ENCODE measurements around the gene MFAP5. TPM values are rescaled to one million over a fixed set of nuclear protein-coding genes. Genes with fewer than 3 reads are reported as not detected.
"Not testable (repeated sequence)": the region's sequence is repeated elsewhere in the genome, so short reads cannot be mapped to it uniquely, and the experiment has no call there.

MFAP5 gene
- total RNA-seq, 1 experiment from 2014 or later: 0.42 TPM

GRCh38 chr12:8628731-8629130 lies 33.9 kb downstream of the MFAP5 start:
- H3K27me3 ChIP-seq (ENCODE audit: control insufficient read depth, insufficient read depth, low read length): no peaks in the 10 kb centered on the region
- no peak overlapping the region for H3K4me3 ChIP-seq (ENCODE audit: insufficient read depth, low read depth, low read length)
- H3K36me3 ChIP-seq (replicated peaks; ENCODE audit: control insufficient read depth, insufficient read depth, low read length): no peaks in the 10 kb centered on the region
- DNase-seq: no peak

GRCh38 chr12:8624750-8625149 lies 37.9 kb downstream of the MFAP5 start:
- not testable (repeated sequence) for H3K4me3 ChIP-seq (ENCODE audit: insufficient read depth, low read depth, low read length); DNase-seq; H3K36me3 ChIP-seq (replicated peaks; ENCODE audit: control insufficient read depth, insufficient read depth, low read length); H3K27me3 ChIP-seq (ENCODE audit: control insufficient read depth, insufficient read depth, low read length)

- Histone ChIP-seq H3K27me3 (ENCODE audit: control insufficient read depth, insufficient read depth, low read length) (no peaks in the 10 kb centered on the region), H3K4me3 (ENCODE audit: insufficient read depth, low read depth, low read length) (no peak overlapping the region), H3K36me3 (replicated peaks; ENCODE audit: control insufficient read depth, insufficient read depth, low read length) (no peaks in the 10 kb centered on the region)
- no peak for DNase-seq
These were observed 40.0 kb downstream of the MFAP5 start for GRCh38 chr12:8622646-8623045.

- no peaks in the 10 kb centered on the region for H3K36me3 ChIP-seq (replicated peaks; ENCODE audit: control insufficient read depth, insufficient read depth, low read length)
- no peak overlapping the region for H3K4me3 ChIP-seq (ENCODE audit: insufficient read depth, low read depth, low read length)
- no peak for DNase-seq
- no peaks in the 10 kb centered on the region for H3K27me3 ChIP-seq (ENCODE audit: control insufficient read depth, insufficient read depth, low read length)
These were observed 47.4 kb downstream of the MFAP5 start for GRCh38 chr12:8615206-8615605.

GRCh38 chr12:8613881-8614280 lies 48.7 kb downstream of the MFAP5 start:
- H3K27me3 ChIP-seq (ENCODE audit: control insufficient read depth, insufficient read depth, low read length); DNase-seq; H3K36me3 ChIP-seq (replicated peaks; ENCODE audit: control insufficient read depth, insufficient read depth, low read length); H3K4me3 ChIP-seq (ENCODE audit: insufficient read depth, low read depth, low read length): not testable (repeated sequence)

GRCh38 chr12:8612629-8613028 lies 50.0 kb downstream of the MFAP5 start, which contains the start of gene AICDA:
TSS of gene AICDA (minus strand) at chr12:8612859. CDS start at chr12:8612767, 92 bp downstream.
- Histone ChIP-seq H3K36me3 (replicated peaks; ENCODE audit: control insufficient read depth, insufficient read depth, low read length) (no peaks in the 10 kb centered on the region), H3K27me3 (ENCODE audit: control insufficient read depth, insufficient read depth, low read length) (no peaks in the 10 kb centered on the region), H3K4me3 (ENCODE audit: insufficient read depth, low read depth, low read length) (no peak within 1 kb of the TSS)
- no peak for DNase-seq

- DNase-seq: peak; percentile 64
- Histone ChIP-seq H3K27me3 (ENCODE audit: control insufficient read depth, insufficient read depth, low read length) (no peaks in the 10 kb centered on the region), H3K4me3 (ENCODE audit: insufficient read depth, low read depth, low read length) (no peak overlapping the region), H3K36me3 (replicated peaks; ENCODE audit: control insufficient read depth, insufficient read depth, low read length) (no peaks in the 10 kb centered on the region)
These were observed 53.5 kb downstream of the MFAP5 start for GRCh38 chr12:8609061-8609570.

GRCh38 chr12:8606890-8607289 lies 55.7 kb downstream of the MFAP5 start:
- no peaks in the 10 kb centered on the region for H3K27me3 ChIP-seq (ENCODE audit: control insufficient read depth, insufficient read depth, low read length)
- H3K4me3 ChIP-seq (ENCODE audit: insufficient read depth, low read depth, low read length): no peak overlapping the region
- no peak for DNase-seq
- H3K36me3 ChIP-seq (replicated peaks; ENCODE audit: control insufficient read depth, insufficient read depth, low read length): no peaks in the 10 kb centered on the region

GRCh38 chr12:8605057-8605456 lies 57.6 kb downstream of the MFAP5 start:
- peak; percentile 23 for DNase-seq
- Histone ChIP-seq H3K4me3 (ENCODE audit: insufficient read depth, low read depth, low read length) (no peak overlapping the region), H3K36me3 (replicated peaks; ENCODE audit: control insufficient read depth, insufficient read depth, low read length) (no peaks in the 10 kb centered on the region), H3K27me3 (ENCODE audit: control insufficient read depth, insufficient read depth, low read length) (no peaks in the 10 kb centered on the region)

- H3K36me3 ChIP-seq (replicated peaks; ENCODE audit: control insufficient read depth, insufficient read depth, low read length): no peaks in the 10 kb centered on the region
- DNase-seq: peak; percentile 56
- no peaks in the 10 kb centered on the region for H3K27me3 ChIP-seq (ENCODE audit: control insufficient read depth, insufficient read depth, low read length)
- no peak overlapping the region for H3K4me3 ChIP-seq (ENCODE audit: insufficient read depth, low read depth, low read length)
These were observed 58.8 kb downstream of the MFAP5 start for GRCh38 chr12:8603856-8604255.

GRCh38 chr12:8603286-8603685 lies 59.3 kb downstream of the MFAP5 start:
- H3K36me3 ChIP-seq (replicated peaks; ENCODE audit: control insufficient read depth, insufficient read depth, low read length): no peaks in the 10 kb centered on the region
- H3K27me3 ChIP-seq (ENCODE audit: control insufficient read depth, insufficient read depth, low read length): no peaks in the 10 kb centered on the region

GRCh38 chr12:8596561-8596960 lies 66.1 kb downstream of the MFAP5 start:
- Histone ChIP-seq H3K27me3 (ENCODE audit: control insufficient read depth, insufficient read depth, low read length) (no peaks in the 10 kb centered on the region), H3K36me3 (replicated peaks; ENCODE audit: control insufficient read depth, insufficient read depth, low read length) (no peaks in the 10 kb centered on the region), H3K4me3 (ENCODE audit: insufficient read depth, low read depth, low read length) (no peak overlapping the region)
- no peak for DNase-seq

More at GRCh38 chr12:8603286-8603685, 59.3 kb downstream of the MFAP5 start:
- DNase-seq: no peak
- no peak overlapping the region for H3K4me3 ChIP-seq (ENCODE audit: insufficient read depth, low read depth, low read length)

Other genes starting within 250 kb of the MFAP5 start
- gene CLEC6A, start 206.9 kb downstream of the MFAP5 start, total RNA-seq (2014; rRNA removed; shearing (Covaris generic)): 0.07 and 0.31 TPM in 2 replicates
- 0.07 TPM in 1 of 2 replicates, not detected in the other for gene CLEC4D, start 149.3 kb downstream of the MFAP5 start, total RNA-seq (2014; rRNA removed; shearing (Covaris generic))
- 0.07 TPM in 1 of 2 replicates, not detected in the other for gene CLEC4E, start 121.9 kb downstream of the MFAP5 start, total RNA-seq (2014; rRNA removed; shearing (Covaris generic))
- gene AICDA, start 50.0 kb downstream of the MFAP5 start, total RNA-seq (2014; rRNA removed; shearing (Covaris generic)): not detected in 2 replicates
- gene RIMKLB, start 35.2 kb upstream of the MFAP5 start, total RNA-seq (2014; rRNA removed; shearing (Covaris generic)): 42.4 and 80.3 TPM in 2 replicates
- gene A2ML1, start 159.8 kb upstream of the MFAP5 start, total RNA-seq (2014; rRNA removed; shearing (Covaris generic)): 3.9 and 6.1 TPM in 2 replicates

All from H7 (cell line).